SK-N-MC (cell line): Measurements from ENCODE around the gene CEP89.

Source experiments
- EZH2 ChIP-seq: fragments of 200-600 bp; sonication (generic); IDR thresholded peaks from one replicate; pipeline ENCODE4 v1.6.1; 2017; ENCODE audit warnings: antibody characterized with exemption
- FOXP2 ChIP-seq: optimal IDR thresholded peaks from 2 replicates; pipeline ENCODE3; 2011; ENCODE audit warnings: mild to moderate bottlenecking, moderate library complexity; ENCODE audit not compliant: insufficient read depth; ENCODE audit errors: extremely low read length, control extremely low read depth
- POLR2AphosphoS5 ChIP-seq: IDR thresholded peaks from 2 replicates; pipeline ENCODE4 v1.6.1; 2012; ENCODE audit warnings: mild to moderate bottlenecking, low read depth, low read length, borderline replicate concordance

DNA sequence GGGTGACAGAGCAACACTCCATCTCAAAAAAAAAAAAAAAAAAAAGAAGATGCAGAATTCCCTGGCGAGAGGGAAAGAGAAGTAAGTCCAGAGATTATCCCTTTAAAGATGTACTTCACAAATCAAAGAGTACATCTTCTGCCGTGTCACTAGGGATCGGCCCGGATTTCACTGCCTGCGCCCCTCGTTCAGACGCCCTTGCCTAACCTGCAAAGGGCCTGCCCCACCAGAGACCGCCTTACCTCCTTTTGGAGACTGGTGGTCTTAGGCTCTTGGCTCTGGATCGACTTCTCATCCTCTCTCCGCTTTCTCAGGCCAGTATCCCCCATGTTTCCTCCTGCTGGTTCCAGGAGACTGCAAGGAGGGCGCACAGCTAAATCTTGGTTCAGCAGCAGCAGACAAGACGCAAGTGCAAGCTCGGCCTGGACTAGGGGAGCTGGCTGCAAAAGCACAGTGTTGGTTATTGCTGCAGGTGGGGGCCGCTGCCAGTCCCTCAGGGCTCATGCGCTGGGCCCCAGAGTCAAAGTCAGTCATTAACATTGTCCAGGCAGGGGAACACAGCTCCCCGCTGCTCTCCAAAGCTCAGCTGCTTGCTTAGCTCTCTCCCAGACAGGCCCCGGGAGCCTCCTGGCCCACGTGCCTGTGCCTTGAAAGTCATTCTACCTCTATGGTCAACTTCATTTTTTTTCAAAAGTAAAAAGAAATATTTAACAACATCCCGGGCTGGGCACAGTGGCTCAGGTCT is 103.4 kb downstream of the CEP89 start:
- TF ChIP-seq POLR2AphosphoS5 (no peak), EZH2 (no peak), FOXP2 (no peak)
